CD14-positive monocyte (primary cell): ENCODE data around the gene WDR44. TPM values are rescaled to one million over a fixed set of nuclear protein-coding genes. Genes with fewer than 3 reads are reported as not detected.

Experiments
- DNase-seq, 3 donors: peaks; one replicate each; pipeline ENCODE4 v3.0.0-alpha.2; 2011 to 2022
- H2AFZ ChIP-seq: 2 replicates; pipeline ENCODE4 v1.6.0; 2012; ENCODE audit warnings: mild to moderate bottlenecking, low read depth, low read length, inconsistent platforms; ENCODE audit not compliant: insufficient read depth, poor library complexity, severe bottlenecking
- H3K27ac ChIP-seq, 2 donors: 1 replicate in 1 of 2; 2 replicates in 1 of 2; pipeline ENCODE4 v1.5.1; 2012 to 2013; ENCODE audit warnings: low read length in 2 of 2, control low read depth in 1 of 2, inconsistent platforms in 1 of 2, low read depth in 1 of 2, mild to moderate bottlenecking in 1 of 2
- H3K27me3 ChIP-seq, 2 donors: one replicate each; pipeline versions ENCODE4 v1.6.0 to v1.6.1; 2011 to 2013; ENCODE audit warnings: low read length in 2 of 2; ENCODE audit not compliant: control insufficient read depth in 2 of 2, insufficient read depth in 2 of 2
- H3K36me3 ChIP-seq, 2 donors: replicated peaks in 1 of 2; 1 replicate in 1 of 2; 2 replicates in 1 of 2; pipeline versions ENCODE4 v1.5.1 to v1.6.1; 2012 to 2013; ENCODE audit warnings: low read length in 2 of 2, control low read depth in 1 of 2, inconsistent platforms in 1 of 2, mild to moderate bottlenecking in 1 of 2; ENCODE audit not compliant: insufficient read depth in 2 of 2, control insufficient read depth in 1 of 2
- H3K4me1 ChIP-seq, 2 donors: 1 replicate in 1 of 2; 2 replicates in 1 of 2; pipeline versions ENCODE4 v1.5.1 to v1.6.1; 2012 to 2013; ENCODE audit warnings: low read length in 2 of 2, control low read depth in 1 of 2, inconsistent platforms in 1 of 2, mild to moderate bottlenecking in 1 of 2, moderate library complexity in 1 of 2; ENCODE audit not compliant: insufficient read depth in 2 of 2, control insufficient read depth in 1 of 2
- H3K4me2 ChIP-seq: replicated peaks from 2 replicates; pipeline ENCODE3; 2012; ENCODE audit warnings: low read length, moderate library complexity, mild to moderate bottlenecking; ENCODE audit not compliant: poor library complexity, severe bottlenecking; ENCODE audit errors: extremely low read depth
- H3K4me3 ChIP-seq, 3 experiments: fragments of 200-600 bp in 1 of 3; sonication (generic) in 1 of 3; replicated peaks in 1 of 3; 1 replicate in 2 of 3; 2 replicates in 1 of 3; pipeline ENCODE4 v1.5.1; 2011 to 2013; ENCODE audit warnings: low read length in 3 of 3, mild to moderate bottlenecking in 3 of 3, control low read depth in 2 of 3, low read depth in 2 of 3, inconsistent platforms in 1 of 3, moderate library complexity in 1 of 3
- H3K79me2 ChIP-seq: 2 replicates; pipeline ENCODE4 v1.6.0; 2012; ENCODE audit warnings: mild to moderate bottlenecking, control low read depth, inconsistent platforms, low read length, moderate library complexity; ENCODE audit not compliant: insufficient read depth
- H3K9ac ChIP-seq: 2 replicates; pipeline ENCODE4 v1.6.0; 2017; ENCODE audit warnings: low read length, mild to moderate bottlenecking; ENCODE audit not compliant: insufficient read depth, poor library complexity, severe bottlenecking
- H3K9me3 ChIP-seq, 2 donors: replicated peaks in 1 of 2; 1 replicate in 1 of 2; 2 replicates in 1 of 2; pipeline versions ENCODE4 v1.5.1 to v1.6.1; 2012 to 2013; ENCODE audit warnings: low read length in 2 of 2, control low read depth in 1 of 2; ENCODE audit not compliant: control insufficient read depth in 1 of 2, insufficient read depth in 1 of 2
- H4K20me1 ChIP-seq: 2 replicates; pipeline ENCODE4 v1.6.0; 2012; ENCODE audit warnings: mild to moderate bottlenecking, low read length, control low read depth, moderate library complexity; ENCODE audit not compliant: insufficient read depth
- H3K27ac Mint-ChIP-seq, 7 donors: one replicate each; pipeline ENCODE4 v1.8.0; 2020; ENCODE audit warnings: mild to moderate bottlenecking in 7 of 7, mixed read lengths in 7 of 7, moderate library complexity in 6 of 7, inconsistent platforms in 2 of 7
- H3K27me3 Mint-ChIP-seq, 3 donors: one replicate each; pipeline ENCODE4 v1.8.0; 2021 to 2022; ENCODE audit warnings: low read depth in 3 of 3, mild to moderate bottlenecking in 3 of 3, mixed read lengths in 3 of 3, moderate library complexity in 3 of 3, inconsistent platforms in 1 of 3
- H3K36me3 Mint-ChIP-seq, 2 donors: one replicate each; pipeline ENCODE4 v1.8.0; 2020; ENCODE audit warnings: mixed read lengths in 2 of 2, inconsistent platforms in 1 of 2, mild to moderate bottlenecking in 1 of 2
- H3K4me1 Mint-ChIP-seq: one replicate; pipeline ENCODE4 v1.8.0; 2020; ENCODE audit warnings: mild to moderate bottlenecking, mixed read lengths
- H3K4me3 Mint-ChIP-seq, 2 donors: one replicate each; pipeline ENCODE4 v1.8.0; 2020; ENCODE audit warnings: mild to moderate bottlenecking in 2 of 2, mixed read lengths in 2 of 2, moderate library complexity in 1 of 2
- H3K9me3 Mint-ChIP-seq, 7 donors: one replicate each; pipeline ENCODE4 v1.8.0; 2020 to 2022; ENCODE audit warnings: mixed read lengths in 7 of 7, mild to moderate bottlenecking in 6 of 7, moderate library complexity in 6 of 7, inconsistent platforms in 2 of 7
- WGBS: methylation state at CpG from one replicate; pipeline ENCODE4 v1.1.5; 2013; ENCODE audit warnings: missing lambda C conversion rate; ENCODE audit not compliant: insufficient coverage; 5-methylcytosine and 5-hydroxymethylcytosine counted together
- intact Hi-C, 2 donors: fragments of 100-400 bp; cut with micrococcal nuclease; formaldehyde crosslinking; loops; one replicate each; pipeline versions ENCODE4 v1.15.0 to v1.15.1; 2023
- polyA plus RNA-seq, 3 donors: library from polyadenylated mRNA; depleted of rRNA in 1 of 3; unstranded in 2 of 3; stranded (reverse) in 1 of 3; fragments of 300-500 nt in 2 of 3; fragments of >200 nt in 1 of 3; fragmentation: Illumina TruSeq in 2 of 3; gene quantifications; 1 replicate in 2 of 3; 2 replicates in 1 of 3; pipeline ENCODE4 v1.2.3, GENCODE V29; 2012 to 2021
- TF ChIP-seq, protein P1 (sequence below): fragments of 200-600 bp; IDR thresholded peaks from one replicate; pipeline ENCODE4 v1.8.0; 2022; ENCODE audit warnings: antibody characterized with exemption, mild to moderate bottlenecking

WDR44 gene
- polyA plus RNA-seq, 3 donors = 5.1 to 7.1 (median 5.5) TPM

DNA sequence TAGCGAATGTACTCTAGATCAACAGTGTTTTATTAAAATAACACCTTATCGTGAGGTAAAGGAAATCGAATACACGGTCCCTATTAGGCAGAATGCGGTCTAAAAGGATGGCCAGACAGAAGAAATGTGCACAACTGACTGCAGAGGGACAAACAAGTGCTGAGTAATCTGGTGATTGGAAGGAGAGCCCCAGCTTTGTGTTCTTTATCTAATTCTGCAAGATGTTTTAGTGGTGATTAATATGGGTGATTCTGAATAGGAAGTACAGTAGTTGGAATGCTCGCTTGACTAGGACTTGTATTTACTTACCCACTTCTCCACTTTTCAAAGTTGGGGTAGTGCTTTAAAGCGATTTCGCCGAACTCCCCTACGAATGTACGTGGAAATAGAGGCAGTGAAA, 1.2 kb downstream of the WDR44 start:
- H3K36me3 ChIP-seq = no peaks in the 10 kb centered on the region
- H2AFZ ChIP-seq = peak overlapping the region; percentile 75
- H3K4me1 ChIP-seq = peaks cover 32 to 46% of the 10 kb centered on the region in 2 donors
- Mint-ChIP-seq H3K4me3 (peak overlapping the region; percentile 95 to 97), H3K36me3 (no peaks in the 10 kb centered on the region), H3K27me3 (peaks cover 0 to 7% (median 0%) of the 10 kb centered on the region in 3 donors), H3K9me3 (peaks cover 0 to 14% (median 2%) of the 10 kb centered on the region in 7 donors), H3K4me1 (peaks cover 44% of the 10 kb centered on the region), H3K27ac (peak overlapping the region in 5 of 7 donors; percentile 6 to 98 (median 71))
- peak overlapping the region; percentile 48 to 86 (median 53) for H3K4me3 ChIP-seq
- peak overlapping the region; percentile 81 for H3K9ac ChIP-seq
- peaks cover 47% of the 10 kb centered on the region for H3K79me2 ChIP-seq
- H3K27me3 ChIP-seq = no peaks in the 10 kb centered on the region
- no peaks in the 10 kb centered on the region for H4K20me1 ChIP-seq
- H3K4me2 ChIP-seq = peak overlapping the region; percentile 85
- intact Hi-C loops = no loop called here
- peak overlapping the region in 1 of 2 donors; percentile 88 for H3K27ac ChIP-seq
- TF ChIP-seq, protein P1, sequence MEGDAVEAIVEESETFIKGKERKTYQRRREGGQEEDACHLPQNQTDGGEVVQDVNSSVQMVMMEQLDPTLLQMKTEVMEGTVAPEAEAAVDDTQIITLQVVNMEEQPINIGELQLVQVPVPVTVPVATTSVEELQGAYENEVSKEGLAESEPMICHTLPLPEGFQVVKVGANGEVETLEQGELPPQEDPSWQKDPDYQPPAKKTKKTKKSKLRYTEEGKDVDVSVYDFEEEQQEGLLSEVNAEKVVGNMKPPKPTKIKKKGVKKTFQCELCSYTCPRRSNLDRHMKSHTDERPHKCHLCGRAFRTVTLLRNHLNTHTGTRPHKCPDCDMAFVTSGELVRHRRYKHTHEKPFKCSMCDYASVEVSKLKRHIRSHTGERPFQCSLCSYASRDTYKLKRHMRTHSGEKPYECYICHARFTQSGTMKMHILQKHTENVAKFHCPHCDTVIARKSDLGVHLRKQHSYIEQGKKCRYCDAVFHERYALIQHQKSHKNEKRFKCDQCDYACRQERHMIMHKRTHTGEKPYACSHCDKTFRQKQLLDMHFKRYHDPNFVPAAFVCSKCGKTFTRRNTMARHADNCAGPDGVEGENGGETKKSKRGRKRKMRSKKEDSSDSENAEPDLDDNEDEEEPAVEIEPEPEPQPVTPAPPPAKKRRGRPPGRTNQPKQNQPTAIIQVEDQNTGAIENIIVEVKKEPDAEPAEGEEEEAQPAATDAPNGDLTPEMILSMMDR = no peak
- DNase-seq = peak in 2 of 3 donors; percentile 20 to 39
- no peaks in the 10 kb centered on the region for H3K9me3 ChIP-seq
- WGBS = 0% methylated on average over 3 of the region's 11 CpGs

DNA sequence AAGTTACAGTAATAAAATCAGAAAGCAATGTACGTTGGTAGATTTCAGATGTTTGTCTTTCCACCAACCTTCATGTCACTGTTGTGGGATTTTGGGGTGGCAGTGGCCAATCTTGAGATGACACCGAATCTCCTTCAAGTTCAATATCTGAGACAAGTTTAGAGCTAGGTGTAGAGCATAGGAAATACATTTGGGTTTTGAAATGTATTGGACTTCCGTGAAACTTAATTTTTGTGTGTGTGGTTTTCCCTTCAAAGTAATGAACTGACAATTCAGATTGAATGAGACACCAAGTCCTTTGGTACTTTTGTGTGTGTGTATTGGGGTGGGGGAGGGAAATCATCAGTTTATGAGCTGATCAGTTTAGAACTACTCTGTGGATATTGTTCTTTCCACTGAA, 1.8 kb downstream of the WDR44 start:
- no peak overlapping the region for H3K9ac ChIP-seq
- H3K4me3 ChIP-seq = peak overlapping the region; percentile 48 to 86 (median 53)
- no peak overlapping the region for H2AFZ ChIP-seq
- H3K4me1 Mint-ChIP-seq = peaks cover 47% of the 10 kb centered on the region
- DNase-seq = no peak
- H3K27me3 Mint-ChIP-seq = peaks cover 0 to 7% (median 0%) of the 10 kb centered on the region in 3 donors
- peak overlapping the region in 1 of 7 donors; percentile 26 for H3K27ac Mint-ChIP-seq
- H3K4me1 ChIP-seq = peaks cover 35 to 46% of the 10 kb centered on the region in 2 donors
- H3K9me3 ChIP-seq = no peaks in the 10 kb centered on the region
- no CpG with 5 or more reads among the region's 3 CpGs for WGBS
- H3K36me3 Mint-ChIP-seq = no peaks in the 10 kb centered on the region
- H3K79me2 ChIP-seq = peaks cover 52% of the 10 kb centered on the region
- peak overlapping the region; percentile 85 for H3K4me2 ChIP-seq
- no peaks in the 10 kb centered on the region for H3K27me3 ChIP-seq
- no peaks in the 10 kb centered on the region for H3K36me3 ChIP-seq
- peaks cover 4% of the 10 kb centered on the region for H4K20me1 ChIP-seq
- no peak overlapping the region for H3K27ac ChIP-seq
- H3K9me3 Mint-ChIP-seq = peaks cover 0 to 14% (median 2%) of the 10 kb centered on the region in 7 donors
- H3K4me3 Mint-ChIP-seq = peak overlapping the region; percentile 95 to 97
- TF ChIP-seq, protein P1 = no peak
- intact Hi-C loops = no loop called here
